ENCODE measurements around the gene CDKL5. TPM values are rescaled to one million over a fixed set of nuclear protein-coding genes. Genes with fewer than 3 reads are reported as not detected.

Gene CDKL5
- total RNA-seq, 3 donors from 2014 or later, result 5.3 to 14.3 (median 6.9) TPM

- Histone ChIP-seq H3K4me1 (no peaks in the 10 kb centered on the region), H3K27me3 (peaks cover 0 to 11% of the 10 kb centered on the region in 2 donors), H3K27ac (no peak overlapping the region), H3K9me3 (no peaks in the 10 kb centered on the region), H3K36me3 (no peaks in the 10 kb centered on the region), H3K4me3 (no peak overlapping the region)
- DNase-seq (ENCODE audit: low spot score in 2 of 2), result no peak
- TF ChIP-seq, protein P1, sequence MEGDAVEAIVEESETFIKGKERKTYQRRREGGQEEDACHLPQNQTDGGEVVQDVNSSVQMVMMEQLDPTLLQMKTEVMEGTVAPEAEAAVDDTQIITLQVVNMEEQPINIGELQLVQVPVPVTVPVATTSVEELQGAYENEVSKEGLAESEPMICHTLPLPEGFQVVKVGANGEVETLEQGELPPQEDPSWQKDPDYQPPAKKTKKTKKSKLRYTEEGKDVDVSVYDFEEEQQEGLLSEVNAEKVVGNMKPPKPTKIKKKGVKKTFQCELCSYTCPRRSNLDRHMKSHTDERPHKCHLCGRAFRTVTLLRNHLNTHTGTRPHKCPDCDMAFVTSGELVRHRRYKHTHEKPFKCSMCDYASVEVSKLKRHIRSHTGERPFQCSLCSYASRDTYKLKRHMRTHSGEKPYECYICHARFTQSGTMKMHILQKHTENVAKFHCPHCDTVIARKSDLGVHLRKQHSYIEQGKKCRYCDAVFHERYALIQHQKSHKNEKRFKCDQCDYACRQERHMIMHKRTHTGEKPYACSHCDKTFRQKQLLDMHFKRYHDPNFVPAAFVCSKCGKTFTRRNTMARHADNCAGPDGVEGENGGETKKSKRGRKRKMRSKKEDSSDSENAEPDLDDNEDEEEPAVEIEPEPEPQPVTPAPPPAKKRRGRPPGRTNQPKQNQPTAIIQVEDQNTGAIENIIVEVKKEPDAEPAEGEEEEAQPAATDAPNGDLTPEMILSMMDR (IDR thresholded peaks at IDR 0.05), result no peak
- intact Hi-C loops (cut with DNase I; ENCODE audit: low total_unique reads), result no loop called here
Observed at GRCh38 chrX:18594079-18594478, 168.7 kb downstream of the CDKL5 start.

GRCh38 chrX:18596096-18596495, 170.7 kb downstream of the CDKL5 start:
- Histone ChIP-seq H3K4me3 (no peak overlapping the region), H3K36me3 (no peaks in the 10 kb centered on the region), H3K27me3 (peaks cover 0 to 16% of the 10 kb centered on the region in 2 donors), H3K4me1 (no peaks in the 10 kb centered on the region), H3K27ac (no peak overlapping the region), H3K9me3 (no peaks in the 10 kb centered on the region)
- TF ChIP-seq, protein P1 (IDR thresholded peaks at IDR 0.05), result no peak
- intact Hi-C loops (cut with DNase I; ENCODE audit: low total_unique reads), result no loop called here
- no peak for DNase-seq (ENCODE audit: low spot score in 2 of 2)

- intact Hi-C loops (cut with DNase I; ENCODE audit: low total_unique reads), result no loop called here
- H3K27me3 ChIP-seq, result peaks cover 0 to 16% of the 10 kb centered on the region in 2 donors
- H3K27ac ChIP-seq, result no peak overlapping the region
- no peaks in the 10 kb centered on the region for H3K36me3 ChIP-seq
- no peak overlapping the region for H3K4me3 ChIP-seq
- H3K4me1 ChIP-seq, result no peaks in the 10 kb centered on the region
- TF ChIP-seq, protein P1 (IDR thresholded peaks at IDR 0.05), result no peak
- TF ChIP-seq POLR2AphosphoS5 (IDR thresholded peaks at IDR 0.05), result no peak
- TF ChIP-seq POLR2A (IDR thresholded peaks at IDR 0.05), result no peak
- no peak for DNase-seq (ENCODE audit: low spot score in 2 of 2)
- no peaks in the 10 kb centered on the region for H3K9me3 ChIP-seq
Observed at GRCh38 chrX:18598413-18598812, 173.0 kb downstream of the CDKL5 start.

DNA sequence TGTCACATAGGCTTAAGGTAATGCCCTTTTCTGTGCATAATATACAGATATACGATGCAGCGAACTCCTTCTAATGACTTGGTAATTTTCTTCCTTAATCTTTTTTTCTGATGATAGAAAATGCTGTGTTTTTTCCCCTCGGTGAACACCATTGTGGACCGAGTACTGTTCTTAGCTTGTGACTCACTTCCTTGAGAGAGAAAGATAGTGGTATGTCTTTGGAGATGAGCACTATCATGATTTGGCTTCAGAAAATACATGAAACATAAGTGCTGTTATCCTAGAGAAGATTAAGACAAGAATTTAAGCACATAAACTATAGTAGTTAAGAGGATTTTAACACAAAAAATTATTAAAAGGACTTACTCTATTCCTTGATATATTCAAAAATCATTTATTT, 182.6 kb downstream of the CDKL5 start:
- Histone ChIP-seq H3K9me3 (no peaks in the 10 kb centered on the region), H3K36me3 (no peaks in the 10 kb centered on the region), H3K27ac (no peak overlapping the region), H3K4me3 (no peak overlapping the region), H3K4me1 (no peaks in the 10 kb centered on the region), H3K27me3 (peaks cover 0 to 12% of the 10 kb centered on the region in 2 donors)
- TF ChIP-seq, protein P1 (IDR thresholded peaks at IDR 0.05), result no peak
- no peak for TF ChIP-seq POLR2A (IDR thresholded peaks at IDR 0.05)
- TF ChIP-seq POLR2AphosphoS5 (IDR thresholded peaks at IDR 0.05), result no peak
- DNase-seq (ENCODE audit: low spot score in 2 of 2), result no peak
- intact Hi-C loops (cut with DNase I; ENCODE audit: low total_unique reads), result no loop called here

DNA sequence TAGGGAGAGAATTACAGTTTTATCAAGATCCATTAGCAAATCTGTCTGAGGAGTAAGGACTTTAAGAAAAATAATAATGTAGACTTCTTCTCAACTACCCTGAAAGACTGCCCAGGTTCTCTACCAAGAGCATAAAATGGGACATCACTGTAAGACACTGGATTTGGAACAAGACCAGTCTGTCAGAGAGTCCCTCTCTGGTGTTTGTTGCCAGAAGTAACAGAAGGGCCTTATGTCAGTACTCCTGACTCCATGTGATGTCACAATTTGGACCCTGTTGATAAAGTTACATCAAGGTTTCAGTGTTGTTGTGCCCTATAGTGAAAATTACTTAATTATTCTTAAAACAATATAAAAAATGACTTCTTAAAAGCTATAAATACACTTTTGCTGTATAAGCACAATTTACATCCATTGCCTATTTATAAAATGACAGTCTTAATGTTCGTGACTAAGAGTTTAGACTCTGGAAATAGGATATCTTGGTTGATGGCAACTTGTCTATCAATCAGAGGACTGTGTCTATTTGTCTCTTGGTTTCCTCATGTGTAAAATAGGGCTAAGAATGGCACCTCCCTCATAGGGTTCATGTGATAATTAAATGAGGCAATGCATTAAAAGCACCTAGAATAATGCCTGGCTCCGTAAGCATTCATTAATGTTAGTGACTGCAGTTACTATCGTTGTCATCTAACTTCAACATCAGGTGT, 188.7 kb downstream of the CDKL5 start:
- TF ChIP-seq, protein P1 (IDR thresholded peaks at IDR 0.05), result no peak
- TF ChIP-seq POLR2A (IDR thresholded peaks at IDR 0.05), result no peak
- TF ChIP-seq POLR2AphosphoS5 (IDR thresholded peaks at IDR 0.05), result no peak
- H3K9me3 ChIP-seq, result no peaks in the 10 kb centered on the region
- H3K4me3 ChIP-seq, result no peak overlapping the region
- no peaks in the 10 kb centered on the region for H3K4me1 ChIP-seq
- intact Hi-C loops (cut with DNase I; ENCODE audit: low total_unique reads), result loop anchor here (5.0 kb wide), 1 partner anchor 113 kb away; no protein-coding TSS in a partner anchor
- peaks cover 3% of the 10 kb centered on the region for H3K36me3 ChIP-seq
- peaks cover 0 to 14% of the 10 kb centered on the region in 2 donors for H3K27me3 ChIP-seq
- no peak for DNase-seq (ENCODE audit: low spot score in 2 of 2)
- H3K27ac ChIP-seq, result no peak overlapping the region
